Testis (tissue), 2 donors: ENCODE data around the gene ZGPAT.

Source experiments
- CTCF ChIP-seq, 3 experiments: fragments of 450-650 bp in 2 of 3; fragments of 200-600 bp in 1 of 3; sonication (generic) in 1 of 3; IDR thresholded peaks; one replicate each; pipeline ENCODE4 v1.5.1; 2016 to 2019; ENCODE audit warnings: antibody characterized with exemption in 3 of 3, mild to moderate bottlenecking in 2 of 3, moderate library complexity in 1 of 3
- POLR2A ChIP-seq: fragments of 450-650 bp; IDR thresholded peaks from one replicate; pipeline ENCODE4 v1.6.1; 2017; ENCODE audit warnings: antibody characterized with exemption, mild to moderate bottlenecking, moderate library complexity

- TF ChIP-seq CTCF (IDR thresholded peaks at IDR 0.05) (no peak), POLR2A (no peak)
Observed at GRCh38 chr20:63688228-63689045, 19.4 kb upstream of the ZGPAT start.
